ENCODE results near the gene LANCL3. TPM values are rescaled to one million over a fixed set of nuclear protein-coding genes. Genes with fewer than 3 reads are reported as not detected.

The LANCL3 gene
- total RNA-seq, 6 experiments from 2014 or later: 0.03 TPM; not detected in 5

DNA sequence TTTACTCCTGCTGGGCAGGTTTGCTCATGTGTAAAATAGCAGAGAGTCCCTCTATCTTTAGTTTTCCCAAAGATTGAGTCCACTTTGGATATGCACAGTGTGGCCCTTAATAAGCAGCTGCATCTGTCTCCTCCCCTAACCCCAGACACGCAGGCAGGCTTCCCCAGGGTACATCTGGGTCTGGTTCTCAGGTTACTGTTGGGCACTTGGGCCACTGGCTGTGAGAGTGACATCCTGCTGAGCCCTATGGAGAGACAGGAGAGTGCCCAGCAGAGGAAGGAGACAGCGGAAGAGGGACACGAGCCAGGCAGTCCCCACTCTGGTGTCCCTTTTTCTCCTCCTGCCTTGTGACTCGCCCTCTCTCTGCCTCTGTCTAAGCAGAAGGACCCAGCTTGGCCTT lies 130.1 kb downstream of the LANCL3 start:
- H3K4me1 Mint-ChIP-seq (ENCODE audit: low read depth): no peaks in the 10 kb centered on the region
- H3K27me3 Mint-ChIP-seq (ENCODE audit: insufficient read depth): no peaks in the 10 kb centered on the region; the same call in none of the 2 replicates
- H3K27ac Mint-ChIP-seq: no peak overlapping the region
- no peak overlapping the region for H3K4me3 Mint-ChIP-seq
- no peak for DNase-seq
- no peak for TF ChIP-seq CTCF (IDR thresholded peaks at IDR 0.05)
- H3K9me3 Mint-ChIP-seq: no peaks in the 10 kb centered on the region
- no peaks in the 10 kb centered on the region for H3K36me3 Mint-ChIP-seq (ENCODE audit: low read depth)

GRCh38 chrX:37711991-37712390 lies 140.5 kb downstream of the LANCL3 start:
- DNase-seq: no peak
- no peak overlapping the region for H3K27ac Mint-ChIP-seq
- H3K27me3 Mint-ChIP-seq (ENCODE audit: insufficient read depth): no peaks in the 10 kb centered on the region
- H3K4me1 Mint-ChIP-seq (ENCODE audit: low read depth): no peaks in the 10 kb centered on the region
- no peak for TF ChIP-seq CTCF (IDR thresholded peaks at IDR 0.05)
- H3K9me3 Mint-ChIP-seq: no peaks in the 10 kb centered on the region
- no peak overlapping the region for H3K4me3 Mint-ChIP-seq
- H3K36me3 Mint-ChIP-seq (ENCODE audit: low read depth): no peaks in the 10 kb centered on the region

DNA sequence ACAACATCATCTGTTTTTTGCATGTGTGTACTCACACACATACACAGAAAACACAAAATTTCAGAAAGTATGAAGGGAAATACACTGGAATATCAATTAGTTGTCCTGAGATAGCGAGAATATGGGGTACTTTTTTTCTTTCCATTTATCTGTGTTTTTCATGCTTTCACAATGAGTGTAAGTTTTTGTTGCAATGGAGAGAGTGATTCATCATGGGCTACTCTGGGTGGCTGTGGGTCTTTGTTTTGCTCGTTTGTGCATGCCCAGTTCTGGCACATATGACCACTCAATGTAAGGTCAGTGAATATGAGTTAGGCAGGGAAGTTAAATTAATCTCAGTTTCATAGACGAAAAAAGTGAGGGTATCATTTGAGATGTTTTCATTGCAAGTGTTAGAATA lies 141.0 kb downstream of the LANCL3 start:
- H3K36me3 Mint-ChIP-seq (ENCODE audit: low read depth): no peaks in the 10 kb centered on the region
- no peak overlapping the region for H3K27ac Mint-ChIP-seq
- H3K4me3 Mint-ChIP-seq: no peak overlapping the region
- H3K27me3 Mint-ChIP-seq (ENCODE audit: insufficient read depth): no peaks in the 10 kb centered on the region
- no peaks in the 10 kb centered on the region for H3K4me1 Mint-ChIP-seq (ENCODE audit: low read depth)
- no peak for DNase-seq
- no peaks in the 10 kb centered on the region for H3K9me3 Mint-ChIP-seq
- no peak for TF ChIP-seq CTCF (IDR thresholded peaks at IDR 0.05)

DNA sequence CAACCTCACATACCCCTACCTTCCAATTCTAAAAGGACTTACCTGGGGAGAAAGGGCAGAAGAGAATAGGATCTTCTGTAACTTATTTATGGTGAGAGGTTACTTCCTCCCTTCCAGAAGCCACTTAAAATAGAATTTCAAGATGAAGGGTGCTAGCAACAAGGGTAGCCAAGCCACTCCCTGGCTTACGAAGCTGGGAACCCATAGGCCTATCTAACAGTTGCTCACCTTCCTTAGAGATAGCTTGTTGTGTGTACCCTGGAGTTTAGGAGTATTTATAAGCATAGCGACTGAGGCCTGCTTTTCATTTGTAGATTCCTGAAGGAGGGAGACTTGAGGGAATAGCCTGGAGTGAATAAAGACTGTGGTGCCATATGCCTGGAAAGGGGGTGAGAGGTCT lies 143.0 kb downstream of the LANCL3 start:
- Mint-ChIP-seq H3K4me3 (no peak overlapping the region), H3K36me3 (ENCODE audit: low read depth) (no peaks in the 10 kb centered on the region), H3K27me3 (ENCODE audit: insufficient read depth) (no peaks in the 10 kb centered on the region; the same call in 1 of the 2 replicates), H3K27ac (no peak overlapping the region), H3K9me3 (no peaks in the 10 kb centered on the region), H3K4me1 (ENCODE audit: low read depth) (no peaks in the 10 kb centered on the region)
- no peak for DNase-seq
- TF ChIP-seq CTCF (IDR thresholded peaks at IDR 0.05): no peak

DNA sequence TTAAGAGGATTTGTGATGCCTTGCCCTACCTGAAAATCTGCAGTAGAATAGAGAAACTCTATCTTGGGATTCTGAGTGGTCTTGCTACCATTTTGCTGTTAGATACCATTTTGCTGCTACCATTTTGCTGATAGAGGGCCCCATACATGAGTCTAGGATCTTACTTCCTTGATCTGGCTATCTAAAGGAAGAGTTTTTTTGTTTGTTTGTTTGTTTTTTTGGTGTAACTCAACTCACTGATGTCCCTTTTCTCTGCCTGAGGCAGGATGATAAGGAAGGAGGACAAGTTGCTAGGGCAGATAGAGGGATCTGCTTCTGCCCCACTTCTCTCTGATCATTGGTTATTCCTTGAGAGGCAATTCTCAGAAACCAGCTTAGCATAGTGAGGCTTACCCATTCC lies 145.1 kb downstream of the LANCL3 start:
- no peak overlapping the region for H3K4me3 Mint-ChIP-seq
- H3K27me3 Mint-ChIP-seq (ENCODE audit: insufficient read depth): no peaks in the 10 kb centered on the region; the same call in 1 of the 2 replicates
- no peaks in the 10 kb centered on the region for H3K4me1 Mint-ChIP-seq (ENCODE audit: low read depth)
- no peaks in the 10 kb centered on the region for H3K36me3 Mint-ChIP-seq (ENCODE audit: low read depth)
- H3K27ac Mint-ChIP-seq: no peak overlapping the region
- no peaks in the 10 kb centered on the region for H3K9me3 Mint-ChIP-seq
- TF ChIP-seq CTCF (IDR thresholded peaks at IDR 0.05): no peak
- DNase-seq: no peak

- Mint-ChIP-seq H3K27ac (no peak overlapping the region), H3K9me3 (no peaks in the 10 kb centered on the region), H3K4me3 (no peak overlapping the region), H3K27me3 (ENCODE audit: insufficient read depth) (no peaks in the 10 kb centered on the region; the same call in 1 of the 2 replicates), H3K36me3 (ENCODE audit: low read depth) (no peaks in the 10 kb centered on the region), H3K4me1 (ENCODE audit: low read depth) (no peaks in the 10 kb centered on the region)
- no peak for TF ChIP-seq CTCF (IDR thresholded peaks at IDR 0.05)
- no peak for DNase-seq
These were observed 146.2 kb downstream of the LANCL3 start for GRCh38 chrX:37717708-37718107.
